Testis (tissue), 2 donors: ENCODE measurements around the gene TUBA3D.
"Not testable (repeated sequence)": the region's sequence is repeated elsewhere in the genome, so short reads cannot be mapped to it uniquely, and the experiment has no call there.

ENCODE experiments used
- POLR2A ChIP-seq: fragments of 450-650 bp; IDR thresholded peaks from one replicate; pipeline ENCODE4 v1.6.1; 2017; ENCODE audit warnings: antibody characterized with exemption, mild to moderate bottlenecking, moderate library complexity
- TF ChIP-seq, protein P1 (sequence below), 3 experiments: fragments of 450-650 bp in 2 of 3; fragments of 200-600 bp in 1 of 3; sonication (generic) in 1 of 3; IDR thresholded peaks; one replicate each; pipeline ENCODE4 v1.5.1; 2016 to 2019; ENCODE audit warnings: antibody characterized with exemption in 3 of 3, mild to moderate bottlenecking in 2 of 3, moderate library complexity in 1 of 3

- TF ChIP-seq, protein P1, sequence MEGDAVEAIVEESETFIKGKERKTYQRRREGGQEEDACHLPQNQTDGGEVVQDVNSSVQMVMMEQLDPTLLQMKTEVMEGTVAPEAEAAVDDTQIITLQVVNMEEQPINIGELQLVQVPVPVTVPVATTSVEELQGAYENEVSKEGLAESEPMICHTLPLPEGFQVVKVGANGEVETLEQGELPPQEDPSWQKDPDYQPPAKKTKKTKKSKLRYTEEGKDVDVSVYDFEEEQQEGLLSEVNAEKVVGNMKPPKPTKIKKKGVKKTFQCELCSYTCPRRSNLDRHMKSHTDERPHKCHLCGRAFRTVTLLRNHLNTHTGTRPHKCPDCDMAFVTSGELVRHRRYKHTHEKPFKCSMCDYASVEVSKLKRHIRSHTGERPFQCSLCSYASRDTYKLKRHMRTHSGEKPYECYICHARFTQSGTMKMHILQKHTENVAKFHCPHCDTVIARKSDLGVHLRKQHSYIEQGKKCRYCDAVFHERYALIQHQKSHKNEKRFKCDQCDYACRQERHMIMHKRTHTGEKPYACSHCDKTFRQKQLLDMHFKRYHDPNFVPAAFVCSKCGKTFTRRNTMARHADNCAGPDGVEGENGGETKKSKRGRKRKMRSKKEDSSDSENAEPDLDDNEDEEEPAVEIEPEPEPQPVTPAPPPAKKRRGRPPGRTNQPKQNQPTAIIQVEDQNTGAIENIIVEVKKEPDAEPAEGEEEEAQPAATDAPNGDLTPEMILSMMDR (IDR thresholded peaks at IDR 0.05) = not testable (repeated sequence)
- not testable (repeated sequence) for TF ChIP-seq POLR2A
Measured at GRCh38 chr2:131503587-131503986, 27.7 kb downstream of the TUBA3D start.
